WERI-Rb-1 (cell line): ENCODE results near the gene NUP62.

Source experiments
- DNase-seq: peaks from one replicate; pipeline ENCODE4 v3.0.0-alpha.2; 2020
- H3K27ac ChIP-seq: fragments of 250-450 bp; sonication (Bioruptor Pico); 2 replicates; pipeline ENCODE4 v1.5.1; 2020; ENCODE audit warnings: mild to moderate bottlenecking, moderate library complexity
- H3K27me3 ChIP-seq: fragments of 250-450 bp; sonication (Bioruptor Pico); 2 replicates; pipeline ENCODE4 v1.5.1; 2021; ENCODE audit warnings: mild to moderate bottlenecking, low read depth, moderate library complexity; ENCODE audit not compliant: insufficient read depth, severe bottlenecking
- H3K36me3 ChIP-seq: fragments of 250-450 bp; sonication (Bioruptor Pico); 2 replicates; pipeline ENCODE4 v1.5.1; 2020; ENCODE audit warnings: mild to moderate bottlenecking, moderate library complexity
- H3K4me3 ChIP-seq: 2 replicates; pipeline ENCODE4 v1.5.1; 2011; ENCODE audit warnings: low read depth, mild to moderate bottlenecking, control low read depth, low read length
- H3K9me3 ChIP-seq: fragments of 250-450 bp; sonication (Bioruptor Pico); 2 replicates; pipeline ENCODE4 v1.5.1; 2021; ENCODE audit warnings: mild to moderate bottlenecking, moderate library complexity; ENCODE audit not compliant: severe bottlenecking
- TF ChIP-seq, protein P1 (sequence below): IDR thresholded peaks from 2 replicates; pipeline ENCODE4 v1.5.1; 2011; ENCODE audit warnings: low read depth, mild to moderate bottlenecking, control low read depth, inconsistent platforms, low read length

The NUP62 gene

DNA sequence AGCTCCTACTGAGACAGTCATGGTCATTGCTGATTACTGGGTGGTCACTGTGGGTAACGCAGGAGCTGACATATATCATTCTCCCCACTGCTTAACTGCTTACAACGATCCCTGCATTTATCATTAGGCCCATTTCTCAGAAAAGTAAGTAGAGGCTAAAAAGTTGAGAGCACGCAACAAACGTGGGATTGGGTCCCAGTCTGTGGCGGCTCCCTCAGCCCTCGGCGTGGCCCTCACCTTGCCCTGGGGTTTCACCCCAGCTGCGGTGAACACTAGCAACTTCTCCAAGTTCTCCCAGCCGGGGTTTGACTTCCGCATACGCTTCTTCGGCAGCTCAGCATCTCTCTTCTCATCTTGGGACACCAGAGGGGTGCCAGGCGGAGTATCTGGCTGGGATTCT is 64.4 kb downstream of the NUP62 start:
- Histone ChIP-seq H3K27me3 (no peaks in the 10 kb centered on the region), H3K4me3 (no peak overlapping the region), H3K9me3 (no peaks in the 10 kb centered on the region), H3K36me3 (peaks cover 55% of the 10 kb centered on the region), H3K27ac (no peak overlapping the region)
- TF ChIP-seq, protein P1, sequence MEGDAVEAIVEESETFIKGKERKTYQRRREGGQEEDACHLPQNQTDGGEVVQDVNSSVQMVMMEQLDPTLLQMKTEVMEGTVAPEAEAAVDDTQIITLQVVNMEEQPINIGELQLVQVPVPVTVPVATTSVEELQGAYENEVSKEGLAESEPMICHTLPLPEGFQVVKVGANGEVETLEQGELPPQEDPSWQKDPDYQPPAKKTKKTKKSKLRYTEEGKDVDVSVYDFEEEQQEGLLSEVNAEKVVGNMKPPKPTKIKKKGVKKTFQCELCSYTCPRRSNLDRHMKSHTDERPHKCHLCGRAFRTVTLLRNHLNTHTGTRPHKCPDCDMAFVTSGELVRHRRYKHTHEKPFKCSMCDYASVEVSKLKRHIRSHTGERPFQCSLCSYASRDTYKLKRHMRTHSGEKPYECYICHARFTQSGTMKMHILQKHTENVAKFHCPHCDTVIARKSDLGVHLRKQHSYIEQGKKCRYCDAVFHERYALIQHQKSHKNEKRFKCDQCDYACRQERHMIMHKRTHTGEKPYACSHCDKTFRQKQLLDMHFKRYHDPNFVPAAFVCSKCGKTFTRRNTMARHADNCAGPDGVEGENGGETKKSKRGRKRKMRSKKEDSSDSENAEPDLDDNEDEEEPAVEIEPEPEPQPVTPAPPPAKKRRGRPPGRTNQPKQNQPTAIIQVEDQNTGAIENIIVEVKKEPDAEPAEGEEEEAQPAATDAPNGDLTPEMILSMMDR: no peak
- no peak for DNase-seq

DNA sequence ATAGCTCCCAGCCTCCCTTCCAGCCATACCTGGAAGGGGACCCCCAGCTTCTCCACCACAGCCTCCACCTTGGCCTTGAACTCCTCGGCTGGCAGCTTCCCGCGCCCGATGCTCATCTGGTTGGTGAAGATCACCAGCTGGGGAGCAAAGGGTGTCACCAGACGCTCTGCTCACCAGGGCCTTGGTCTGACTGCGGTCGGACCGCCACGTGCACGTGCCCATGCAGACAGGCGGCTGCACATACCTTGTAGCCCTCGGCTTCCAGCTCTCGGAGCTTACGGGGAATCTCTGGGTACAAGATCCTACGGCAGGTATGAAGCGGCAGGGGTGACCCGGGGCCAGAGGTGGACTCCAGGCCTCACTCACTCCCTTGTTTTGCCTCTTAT is 65.4 kb downstream of the NUP62 start:
- no peak for DNase-seq
- H3K27ac ChIP-seq: no peak overlapping the region

DNA sequence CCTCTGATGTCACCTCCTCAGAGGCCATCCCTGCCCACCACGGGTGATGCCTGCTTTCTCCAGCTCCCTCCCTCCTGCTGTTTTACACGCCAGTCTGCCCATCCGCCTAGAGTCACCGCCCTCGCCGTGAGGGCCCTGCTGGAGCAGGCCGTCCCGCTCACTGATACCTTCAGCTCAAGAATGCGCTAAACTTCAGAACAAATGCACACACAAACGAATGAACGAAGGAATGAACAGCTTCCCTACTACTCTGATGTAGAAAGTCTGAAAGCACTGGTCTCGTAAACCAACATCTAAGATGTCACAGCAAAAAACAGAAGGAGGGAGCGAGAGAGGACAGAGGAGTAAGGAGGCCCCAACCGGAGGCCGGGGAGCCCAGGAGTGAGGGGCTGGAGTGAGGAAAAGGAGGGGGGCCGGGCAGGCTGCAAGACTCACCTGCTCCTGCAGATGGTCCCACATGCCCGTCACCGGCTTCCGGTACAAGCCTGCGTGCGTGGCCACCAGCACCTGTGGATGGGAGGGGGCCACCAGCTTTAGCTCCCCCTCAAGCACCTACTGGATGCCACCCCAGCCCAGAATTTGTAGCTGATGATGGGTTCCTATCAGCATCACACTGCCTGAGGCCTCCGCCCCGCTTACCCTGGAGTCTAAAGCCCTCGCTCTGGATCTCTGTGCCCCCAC is 65.9 kb downstream of the NUP62 start:
- Histone ChIP-seq H3K9me3 (no peaks in the 10 kb centered on the region), H3K4me3 (no peak overlapping the region), H3K36me3 (peaks cover 70% of the 10 kb centered on the region), H3K27ac (no peak overlapping the region), H3K27me3 (no peaks in the 10 kb centered on the region)
- TF ChIP-seq, protein P1: no peak
- no peak for DNase-seq

More for the DNA sequence above, 65.4 kb downstream of the NUP62 start:
- Histone ChIP-seq H3K9me3 (no peaks in the 10 kb centered on the region), H3K27me3 (no peaks in the 10 kb centered on the region), H3K36me3 (peaks cover 65% of the 10 kb centered on the region), H3K4me3 (no peak overlapping the region)
- TF ChIP-seq, protein P1: no peak

DNA sequence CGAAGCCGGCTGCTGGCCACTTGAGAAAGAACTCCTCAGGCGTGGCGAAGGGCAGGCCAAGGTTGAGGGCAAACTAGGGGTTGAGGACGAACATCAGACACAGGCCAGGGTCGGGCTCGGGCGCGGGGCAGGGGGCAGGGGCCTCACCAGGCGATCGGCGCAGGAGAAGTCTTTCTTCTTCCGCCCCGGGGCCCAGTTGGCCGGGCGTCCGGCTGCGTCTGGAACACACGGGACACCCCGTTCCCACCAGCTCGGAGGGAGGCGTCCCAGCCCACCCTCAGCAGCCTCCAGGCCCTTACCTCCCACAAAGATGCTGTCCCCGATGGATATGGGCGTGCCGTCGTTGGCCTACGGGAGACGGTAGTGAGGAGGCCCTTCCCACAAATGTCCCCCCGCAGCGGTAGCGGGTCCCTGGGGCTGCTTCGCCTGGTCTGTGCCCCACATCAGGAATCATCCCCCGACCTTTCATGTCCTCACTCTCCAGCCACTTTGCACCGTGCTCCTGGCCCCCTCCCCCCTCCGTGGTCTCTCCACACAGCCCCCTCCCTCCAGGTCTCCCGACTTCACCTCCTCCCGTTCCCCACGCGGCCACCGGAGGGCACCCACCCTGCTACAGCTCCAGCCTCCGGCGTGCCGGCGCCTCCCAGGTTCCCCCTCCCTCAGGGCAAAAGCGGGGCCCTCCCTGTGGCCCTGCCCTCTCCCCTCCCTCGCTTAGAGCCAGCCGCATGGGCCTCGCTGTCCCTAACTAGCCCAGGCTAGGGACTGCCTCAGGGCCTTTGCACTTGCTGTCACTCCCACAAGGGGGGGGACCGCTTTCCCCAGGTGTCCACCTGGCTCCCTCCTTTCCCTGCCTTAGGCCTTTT is 66.7 kb downstream of the NUP62 start:
- no peaks in the 10 kb centered on the region for H3K27me3 ChIP-seq

DNA sequence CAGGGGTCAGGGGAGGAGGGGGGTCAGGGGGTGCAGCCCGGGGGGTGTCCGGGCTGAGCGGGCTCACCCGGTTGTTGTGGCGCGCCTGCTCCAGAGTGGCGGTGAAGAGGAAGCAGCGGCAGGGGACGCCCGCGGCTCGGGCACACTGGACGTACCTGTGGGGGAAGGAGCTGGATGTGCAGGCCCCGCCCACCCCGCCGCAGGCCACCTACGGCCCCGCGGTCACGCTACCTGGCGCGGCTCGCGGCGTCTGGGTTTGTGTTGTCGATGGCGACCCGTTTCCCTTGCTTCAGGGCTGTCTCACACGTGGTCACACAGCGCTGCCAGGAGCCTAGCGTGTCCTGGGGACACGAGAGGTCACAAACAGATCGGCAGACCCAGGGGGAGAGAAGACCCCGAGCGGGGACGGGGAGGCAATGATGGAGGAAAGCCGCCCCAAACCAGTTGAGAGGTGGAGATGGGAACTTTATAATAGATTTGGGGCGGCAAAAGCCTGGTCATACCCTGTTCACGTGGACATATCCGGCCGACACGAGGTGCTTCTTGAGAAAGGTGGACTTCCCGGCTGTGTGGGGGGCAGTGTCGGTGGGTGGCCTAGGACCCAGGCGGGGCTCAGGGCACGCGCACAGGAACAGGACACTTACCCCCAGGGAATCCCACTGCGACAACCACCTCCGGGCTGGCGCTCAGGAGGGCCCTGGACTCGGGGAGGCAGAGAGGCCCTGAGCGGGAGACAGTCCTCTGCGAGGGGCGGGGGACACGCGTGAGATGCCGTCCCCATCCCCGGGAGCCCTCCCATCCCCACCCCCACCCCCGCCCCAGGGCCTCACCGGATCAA is 67.5 kb downstream of the NUP62 start:
- Histone ChIP-seq H3K36me3 (peaks cover 87% of the 10 kb centered on the region), H3K9me3 (no peaks in the 10 kb centered on the region), H3K27ac (no peak overlapping the region), H3K4me3 (no peak overlapping the region), H3K27me3 (no peaks in the 10 kb centered on the region)
- DNase-seq: no peak
- TF ChIP-seq, protein P1: no peak

More for the DNA sequence above, 66.7 kb downstream of the NUP62 start:
- peak; percentile 76 for DNase-seq
- Histone ChIP-seq H3K4me3 (no peak overlapping the region), H3K9me3 (no peaks in the 10 kb centered on the region), H3K27ac (no peak overlapping the region), H3K36me3 (peaks cover 78% of the 10 kb centered on the region)
- TF ChIP-seq, protein P1: peak; percentile 45; the same call in 1 of the 2 replicates
